HG02763 (cell line): ENCODE data around the gene REM2.

Experiments used
- ATAC-seq: cut with Tn5 transposase; IDR thresholded peaks from one replicate; pipeline ENCODE4 v1.9.1; 2021; ENCODE audit warnings: mild to moderate bottlenecking, moderate library complexity; ENCODE audit not compliant: unreplicated experiment

Gene REM2

DNA sequence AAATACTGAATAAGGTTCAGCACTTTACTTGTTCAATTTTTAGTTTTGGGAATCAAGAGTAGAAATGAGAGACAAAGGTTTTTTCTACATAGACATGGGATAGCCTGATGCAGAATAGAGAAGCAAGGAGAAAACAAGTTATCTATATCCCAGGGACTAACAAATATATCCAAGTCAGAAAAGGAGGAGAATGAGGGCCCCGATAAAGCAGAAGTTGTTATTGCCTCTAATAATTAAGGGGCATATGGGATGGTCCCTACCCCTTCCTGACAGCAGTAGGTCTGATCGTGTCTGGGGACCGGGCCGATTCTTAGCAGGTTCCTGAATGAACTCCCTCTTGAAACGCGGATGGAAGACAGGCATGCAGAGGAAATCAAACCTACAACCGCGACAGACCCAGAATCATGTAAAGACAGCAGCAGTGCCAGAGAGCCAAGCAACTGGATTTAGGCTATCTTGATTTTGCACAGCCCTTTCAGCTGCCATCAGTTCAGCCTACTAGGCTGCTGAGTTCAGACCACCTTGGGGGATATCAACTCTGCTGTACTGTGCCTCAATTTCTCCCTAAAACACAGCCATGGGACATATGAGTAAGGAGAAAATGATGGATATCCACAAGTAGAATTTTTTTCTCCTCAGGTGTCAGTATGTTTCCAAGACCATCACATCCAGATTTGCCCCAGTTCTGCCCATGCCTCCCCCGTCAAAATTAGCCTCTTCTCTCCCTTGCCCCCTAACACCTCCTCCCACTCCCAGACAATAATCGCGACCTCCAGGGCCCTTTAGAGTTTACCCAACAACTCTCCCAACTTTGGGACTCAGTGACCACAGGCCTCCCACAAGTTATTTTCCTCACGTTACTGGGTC, 45.4 kb downstream of the REM2 start:
- ATAC-seq, result no peak

DNA sequence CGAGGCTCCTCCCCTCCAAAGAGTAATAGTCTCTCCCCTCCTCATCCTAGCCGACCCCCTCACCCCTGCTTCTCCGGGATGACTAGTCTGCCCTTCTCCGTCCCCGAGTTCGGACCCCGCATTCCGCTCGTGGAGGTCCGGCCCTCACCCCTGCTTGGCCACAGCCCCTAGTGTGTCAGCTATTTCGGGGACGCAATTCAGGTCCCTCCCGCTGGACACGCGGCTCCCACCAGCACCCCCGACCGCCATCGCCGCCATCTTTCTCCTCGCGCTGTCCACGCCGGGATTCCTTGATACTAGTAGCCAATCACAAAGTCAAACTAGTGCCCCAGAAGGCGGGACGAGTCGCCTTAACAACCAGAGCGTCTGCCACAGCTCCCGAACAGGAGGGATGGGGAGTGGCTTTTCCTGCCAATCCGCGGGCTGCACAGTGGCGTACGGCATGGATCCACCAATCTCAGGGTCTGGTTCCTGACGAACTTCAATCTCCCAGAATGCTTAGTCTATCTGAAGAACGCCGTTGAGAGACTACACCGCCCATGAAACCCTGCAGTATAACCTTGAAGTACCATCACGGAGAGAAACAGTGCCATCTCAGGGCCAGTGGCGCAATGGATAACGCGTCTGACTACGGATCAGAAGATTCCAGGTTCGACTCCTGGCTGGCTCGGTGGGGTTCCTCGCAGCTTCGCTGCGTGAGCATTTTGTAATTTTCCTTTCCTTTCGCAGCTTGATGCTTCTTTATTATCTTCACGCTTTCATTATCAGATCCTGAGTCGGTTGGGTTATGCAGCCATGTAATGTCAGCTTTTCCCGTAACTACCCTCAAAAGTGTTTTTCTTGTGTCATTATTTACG, 46.3 kb downstream of the REM2 start, which contains the start of gene PRMT5:
TSS of gene PRMT5 (minus strand) at position 273 of the 857 bp plus-strand sequence. CDS start at position 258, 15 bp downstream.
- peak; percentile 91 for ATAC-seq

DNA sequence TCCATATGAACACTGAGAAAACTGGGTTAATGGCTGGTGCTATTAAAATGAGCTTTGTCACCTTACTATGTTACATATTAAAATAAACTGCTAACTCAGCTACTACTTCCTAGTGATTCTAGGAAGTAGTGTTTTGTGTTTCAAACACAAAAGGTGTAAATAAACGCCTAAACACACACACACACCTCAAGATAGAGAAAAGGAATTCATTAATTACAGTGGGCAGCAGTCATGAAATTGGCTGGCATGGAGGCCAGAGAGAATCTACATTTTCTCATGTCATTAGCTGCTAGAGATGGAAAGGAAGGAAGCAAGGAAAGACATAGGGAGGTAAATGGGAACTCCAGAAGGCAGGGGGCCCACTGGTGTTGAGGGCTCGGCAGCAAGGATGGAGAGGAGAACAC, 46.9 kb downstream of the REM2 start:
- no peak for ATAC-seq

- no peak for ATAC-seq
Measured at GRCh38 chr14:22932146-22932545, 49.1 kb downstream of the REM2 start.

DNA sequence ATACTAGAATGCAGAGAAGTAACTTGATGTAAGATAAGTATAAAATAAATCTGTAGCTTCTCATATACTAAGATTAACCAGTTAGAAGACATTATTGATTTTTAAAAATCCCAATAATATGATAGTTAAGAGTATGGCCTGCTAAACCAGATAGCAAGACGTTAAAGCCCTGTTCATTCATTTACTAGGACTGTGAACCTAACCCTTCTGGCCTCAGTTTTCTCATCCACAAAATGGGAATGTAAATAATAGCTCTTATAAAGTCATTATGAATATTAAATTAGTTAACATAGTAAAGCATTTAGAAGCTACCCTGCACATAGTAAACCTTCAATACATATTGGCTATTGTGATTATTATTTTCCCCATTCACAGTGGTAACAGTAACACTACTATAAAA, 52.1 kb downstream of the REM2 start:
- ATAC-seq, result no peak
